ENCODE data around the gene ZNF716.
"Not testable (repeated sequence)": the region's sequence is repeated elsewhere in the genome, so short reads cannot be mapped to it uniquely, and the experiment has no call there.

ZNF716 gene

DNA sequence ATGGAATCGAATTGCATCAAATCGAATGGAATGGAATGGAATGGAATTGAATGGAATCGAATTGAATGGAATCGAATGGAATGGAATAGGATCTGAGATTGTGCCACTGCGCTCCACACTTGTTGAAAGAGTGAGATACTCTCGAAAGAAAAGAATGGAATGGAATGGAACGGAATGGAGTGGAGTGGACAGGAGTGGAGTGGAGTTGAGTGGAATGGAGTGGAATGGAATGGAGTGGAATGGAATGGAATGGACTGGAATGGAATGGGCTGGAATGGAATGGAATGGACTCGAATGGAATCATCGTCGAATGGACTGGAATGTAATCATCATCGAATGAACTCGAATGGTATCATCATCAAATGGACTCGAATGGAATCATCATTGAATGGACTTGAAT lies 38.0 kb downstream of the ZNF716 start:
- DNase-seq (ENCODE audit: low spot score) = no peak
- TF ChIP-seq, protein P1, sequence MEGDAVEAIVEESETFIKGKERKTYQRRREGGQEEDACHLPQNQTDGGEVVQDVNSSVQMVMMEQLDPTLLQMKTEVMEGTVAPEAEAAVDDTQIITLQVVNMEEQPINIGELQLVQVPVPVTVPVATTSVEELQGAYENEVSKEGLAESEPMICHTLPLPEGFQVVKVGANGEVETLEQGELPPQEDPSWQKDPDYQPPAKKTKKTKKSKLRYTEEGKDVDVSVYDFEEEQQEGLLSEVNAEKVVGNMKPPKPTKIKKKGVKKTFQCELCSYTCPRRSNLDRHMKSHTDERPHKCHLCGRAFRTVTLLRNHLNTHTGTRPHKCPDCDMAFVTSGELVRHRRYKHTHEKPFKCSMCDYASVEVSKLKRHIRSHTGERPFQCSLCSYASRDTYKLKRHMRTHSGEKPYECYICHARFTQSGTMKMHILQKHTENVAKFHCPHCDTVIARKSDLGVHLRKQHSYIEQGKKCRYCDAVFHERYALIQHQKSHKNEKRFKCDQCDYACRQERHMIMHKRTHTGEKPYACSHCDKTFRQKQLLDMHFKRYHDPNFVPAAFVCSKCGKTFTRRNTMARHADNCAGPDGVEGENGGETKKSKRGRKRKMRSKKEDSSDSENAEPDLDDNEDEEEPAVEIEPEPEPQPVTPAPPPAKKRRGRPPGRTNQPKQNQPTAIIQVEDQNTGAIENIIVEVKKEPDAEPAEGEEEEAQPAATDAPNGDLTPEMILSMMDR (IDR thresholded peaks at IDR 0.05) = no peak
- H3K27ac ChIP-seq = no peak overlapping the region
- H3K4me3 ChIP-seq = no peak overlapping the region

DNA sequence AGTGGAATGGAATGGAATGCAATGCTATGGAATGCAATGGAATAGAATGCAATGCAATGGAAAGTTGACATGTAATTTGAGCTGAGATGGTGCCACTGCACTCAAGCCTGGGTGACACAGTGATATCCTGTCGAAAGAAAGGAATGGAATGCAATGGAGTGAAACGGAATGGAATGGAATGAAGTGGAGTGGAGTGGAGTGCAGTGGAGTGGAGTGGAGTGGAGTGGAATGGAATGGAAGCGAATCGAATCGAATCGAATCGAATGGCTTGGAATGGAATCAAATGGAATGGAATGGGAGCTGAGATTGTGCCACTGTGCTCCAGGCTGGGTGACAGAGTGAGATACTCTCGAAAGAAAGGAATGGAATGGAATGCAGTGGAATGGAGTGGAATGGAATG lies 45.1 kb downstream of the ZNF716 start:
- not testable (repeated sequence) for H3K4me3 ChIP-seq; DNase-seq (ENCODE audit: low spot score); H3K27ac ChIP-seq

DNA sequence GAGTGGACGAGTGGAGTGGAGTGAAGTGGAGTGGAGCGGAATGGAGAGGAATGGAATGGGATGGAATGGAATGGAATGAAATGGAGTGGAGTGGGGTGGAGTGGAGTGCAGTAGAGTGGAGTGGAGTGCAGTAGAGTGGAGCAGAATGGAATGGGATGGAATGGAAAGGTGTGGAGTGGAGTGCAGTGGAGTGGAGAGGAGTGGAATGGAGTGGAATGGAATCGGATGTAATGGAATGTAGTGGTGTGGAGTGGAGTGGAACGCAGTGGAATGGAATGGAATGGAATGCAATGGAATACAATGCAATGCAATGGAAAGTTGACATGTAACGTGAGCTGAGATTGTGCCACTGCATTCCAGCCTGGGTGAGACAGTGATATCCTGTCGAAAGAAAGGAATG lies 46.4 kb downstream of the ZNF716 start:
- H3K4me3 ChIP-seq = no peak overlapping the region
- no peak for DNase-seq (ENCODE audit: low spot score)
- H3K27ac ChIP-seq = no peak overlapping the region
- TF ChIP-seq, protein P1 (IDR thresholded peaks at IDR 0.05) = no peak

DNA sequence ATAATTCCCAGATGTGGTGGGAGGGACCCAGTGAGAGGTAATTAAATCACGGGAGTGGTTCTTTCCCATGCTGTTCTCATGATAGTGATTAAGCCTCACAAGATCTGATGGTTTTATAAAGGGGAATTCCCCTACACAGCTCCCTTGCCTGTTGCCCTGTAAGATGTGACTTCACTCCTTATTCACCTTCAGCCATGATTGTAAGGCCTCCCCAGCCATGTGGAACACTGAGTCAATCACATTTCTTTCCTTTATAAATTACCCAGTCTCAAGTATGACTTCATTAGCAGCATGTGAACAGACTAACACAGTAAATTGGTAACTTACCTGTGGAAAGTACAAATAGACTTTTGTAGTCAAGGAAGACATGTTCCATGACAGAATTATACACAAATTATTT lies 55.2 kb downstream of the ZNF716 start:
- Histone ChIP-seq H3K4me3 (no peak overlapping the region), H3K27ac (no peak overlapping the region)
- no peak for DNase-seq (ENCODE audit: low spot score)
- TF ChIP-seq, protein P1 (IDR thresholded peaks at IDR 0.05) = no peak
